K562 (cell line): ENCODE data around the gene IL17RA. TPM values are rescaled to one million over a fixed set of nuclear protein-coding genes. Genes with fewer than 3 reads are reported as not detected.

Source experiments
- ATAC-seq: fragments of 200-7000 bp; cut with Tn5 transposase; 3 replicates; pipeline ENCODE4 v1.9.1; 2020; ENCODE audit warnings: moderate library complexity
- BruUV-seq: library from RNA; stranded (reverse); fragments of 400-500 nt; replicated peaks from 2 replicates; lab custom pipeline; 2021; lab: Mats Ljungman, UMichigan
- CTCF ChIA-PET: fragments of 300-600 bp; formaldehyde crosslinking; extraction: SDS; loops from one replicate; lab custom pipeline; 2021; ENCODE audit warnings: low intra/inter-chr PET ratio; lab: Yijun Ruan, JAX
- POLR2A ChIA-PET: fragments of 300-600, 350-650 bp; sonication (Branson Sonifier 250); formaldehyde crosslinking; extraction: SDS; loops from one replicate; lab custom pipeline; 2021; ENCODE audit warnings: antibody characterized with exemption, inconsistent platforms; lab: Yijun Ruan, JAX
- DNase-seq, 4 experiments: peaks; one replicate each; pipeline versions ENCODE4 v3.0.0 to v3.0.0-alpha.2; 2011 to 2018; ENCODE audit warnings: low spot score in 3 of 4, mixed read lengths in 3 of 4; ENCODE audit errors: extremely low read depth in 1 of 4
- FAIRE-seq: peaks from 2 replicates; lab custom pipeline; 2011; peaks lifted over from hg19 to GRCh38; lab: Jason Lieb, UNC
- H2AFZ ChIP-seq: 2 replicates; pipeline ENCODE4 v1.6.0; 2011; ENCODE audit warnings: low read depth, low read length, control low read depth, inconsistent platforms
- H3K27ac ChIP-seq: fragments of 200-600 bp; 3 replicates; pipeline ENCODE4 v1.8.0; 2011; ENCODE audit warnings: low read depth, mild to moderate bottlenecking, control low read depth, inconsistent platforms, low read length, moderate library complexity, mixed read lengths; ENCODE audit errors: extremely low read depth
- H3K27me3 ChIP-seq, 2 experiments: fragments of 300-600 bp in 1 of 2; 2 replicates in 1 of 2; 3 replicates in 1 of 2; pipeline versions ENCODE4 v1.6.0 to v1.8.0; 2011; ENCODE audit warnings: inconsistent platforms in 2 of 2, low read length in 2 of 2, mild to moderate bottlenecking in 1 of 2, mixed read lengths in 1 of 2, moderate library complexity in 1 of 2; ENCODE audit not compliant: control insufficient read depth in 2 of 2, insufficient read depth in 2 of 2
- H3K36me3 ChIP-seq: fragments of 300-600 bp; 3 replicates; pipeline ENCODE4 v1.8.0; 2011; ENCODE audit warnings: mild to moderate bottlenecking, low read length, inconsistent platforms; ENCODE audit not compliant: control insufficient read depth, insufficient read depth
- H3K4me1 ChIP-seq, 2 experiments: fragments of 200-600 bp in 1 of 2; replicated peaks in 1 of 2; 2 replicates in 1 of 2; 3 replicates in 1 of 2; pipeline versions ENCODE4 v1.5.1 to v1.8.0; 2011; ENCODE audit warnings: inconsistent platforms in 2 of 2, low read length in 2 of 2, mild to moderate bottlenecking in 1 of 2, mixed read lengths in 1 of 2, moderate library complexity in 1 of 2; ENCODE audit not compliant: control insufficient read depth in 2 of 2, insufficient read depth in 2 of 2
- H3K4me2 ChIP-seq: 2 replicates; pipeline ENCODE4 v1.6.1; 2011; ENCODE audit warnings: low read length, control low read depth, inconsistent platforms, mixed read lengths; ENCODE audit not compliant: insufficient read depth
- H3K4me3 ChIP-seq: fragments of 200-600 bp; sonication (generic), shearing (Covaris generic); 2 replicates; pipeline ENCODE4 v1.5.1; 2016; ENCODE audit warnings: control low read depth, inconsistent platforms
- H3K79me2 ChIP-seq: fragments of 200-600 bp; 3 replicates; pipeline ENCODE4 v1.8.0; 2011; ENCODE audit warnings: low read length, inconsistent platforms; ENCODE audit not compliant: control insufficient read depth, insufficient read depth
- H3K9ac ChIP-seq, 2 experiments: 2 replicates each; pipeline versions ENCODE4 v1.6.0 to v1.6.1; 2011; ENCODE audit warnings: low read depth in 2 of 2, low read length in 2 of 2, control low read depth in 1 of 2, inconsistent platforms in 1 of 2, mild to moderate bottlenecking in 1 of 2, mixed read lengths in 1 of 2; ENCODE audit not compliant: insufficient read depth in 1 of 2
- H3K9me1 ChIP-seq: one replicate; pipeline ENCODE4 v1.6.0; 2011; ENCODE audit warnings: inconsistent platforms, mild to moderate bottlenecking, low read length, moderate library complexity; ENCODE audit not compliant: control insufficient read depth, insufficient read depth
- H3K9me3 ChIP-seq: replicated peaks from 2 replicates; pipeline ENCODE4 v1.5.1; 2011; ENCODE audit warnings: low read depth, low read length, inconsistent platforms; ENCODE audit not compliant: control insufficient read depth, insufficient read depth
- H4K20me1 ChIP-seq: replicated peaks from 2 replicates; pipeline ENCODE4 v1.6.1; 2011; ENCODE audit warnings: low read length, inconsistent platforms, mixed read lengths; ENCODE audit not compliant: control insufficient read depth, insufficient read depth
- ARNT ChIP-seq, 2 experiments: fragments of 450-650 bp; IDR thresholded peaks; 2 replicates each; pipeline ENCODE4 v1.6.1; 2016; ENCODE audit warnings: mild to moderate bottlenecking in 1 of 2
- CUX1 ChIP-seq: fragments of 200-800 bp; sonication (Bioruptor generic); IDR thresholded peaks from 2 replicates; pipeline ENCODE4 v1.6.1; 2016; ENCODE audit warnings: missing genetic modification characterization, missing compliant biosample characterization
- HDAC2 ChIP-seq: fragments of 450-650 bp; IDR thresholded peaks from 2 replicates; pipeline ENCODE4 v1.6.1; 2016; ENCODE audit warnings: mild to moderate bottlenecking
- NR4A1 ChIP-seq, 2 experiments: fragments of 250-450 bp in 1 of 2; fragments of 450-650 bp in 1 of 2; sonication (Bioruptor Pico) in 1 of 2; IDR thresholded peaks; 2 replicates each; pipeline versions ENCODE4 v1.4.0 to v1.6.1; 2016 to 2020; ENCODE audit warnings: mild to moderate bottlenecking in 2 of 2, missing compliant biosample characterization in 1 of 2, missing genetic modification characterization in 1 of 2, moderate library complexity in 1 of 2
- WGBS: fragments of 100-300 bp; shearing (Covaris generic); methylation state at CpG from one replicate; pipeline ENCODE4 v1.1.6; 2016; ENCODE audit warnings: low coverage, mixed read lengths; ENCODE audit not compliant: insufficient coverage; ENCODE audit errors: missing lambda C conversion rate; 5-methylcytosine and 5-hydroxymethylcytosine counted together
- in situ Hi-C: fragments of 300-500 bp; cut with MboI; formaldehyde crosslinking; loops from 4 replicates; pipeline ENCODE4 v1.15.0; 2018; ENCODE audit warnings: inconsistent platforms, mixed read lengths
- intact Hi-C: fragments of 100-400 bp; cut with micrococcal nuclease; formaldehyde crosslinking; loops from 2 replicates; pipeline ENCODE4 v1.14.2; 2022
- polyA plus RNA-seq, 8 experiments: library from polyadenylated mRNA; depleted of rRNA in 4 of 8; stranded (reverse) in 5 of 8; unstranded in 3 of 8; fragments of >200 nt; fragmentation: Nextera tagmentation in 2 of 8; fragmentation: Illumina TruSeq in 1 of 8; extraction: Ambion mirVana in 2 of 8; extraction: Trizol in 1 of 8; gene quantifications; 2 replicates each; pipeline versions ENCODE4 v1.2.1 to v1.2.3, GENCODE V29; 2011 to 2014; ENCODE audit warnings: inconsistent platforms in 1 of 8, missing spikeins in 1 of 8
- total RNA-seq, 7 experiments: library from RNA; depleted of rRNA in 6 of 7; stranded (reverse); fragments of >200 nt in 6 of 7; fragmentation: Illumina TruSeq in 2 of 7; extraction: Trizol in 2 of 7; gene quantifications; 2 replicates each; pipeline versions ENCODE4 v1.2.1 to v1.2.3, GENCODE V29; 2011 to 2021; ENCODE audit warnings: low replicate concordance in 1 of 7
- TF ChIP-seq, protein P1 (sequence below): fragments of 150-350 bp; IDR thresholded peaks from 2 replicates; pipeline ENCODE4 v1.6.1; 2014; ENCODE audit warnings: low read depth, mild to moderate bottlenecking, low read length, borderline replicate concordance
- TF ChIP-seq, protein P2 (sequence below): fragments of 250-450 bp; sonication (Bioruptor Pico); IDR thresholded peaks from 2 replicates; pipeline ENCODE4 v1.4.0; 2020; ENCODE audit warnings: mild to moderate bottlenecking, moderate library complexity, borderline replicate concordance

Gene IL17RA
- total and polyA plus RNA-seq, 9 of the 15 experiments (the other 6 are each of a cell fraction or from before 2014, with no cell fraction given), result 0.17 to 11.8 (median 3.7) TPM

DNA sequence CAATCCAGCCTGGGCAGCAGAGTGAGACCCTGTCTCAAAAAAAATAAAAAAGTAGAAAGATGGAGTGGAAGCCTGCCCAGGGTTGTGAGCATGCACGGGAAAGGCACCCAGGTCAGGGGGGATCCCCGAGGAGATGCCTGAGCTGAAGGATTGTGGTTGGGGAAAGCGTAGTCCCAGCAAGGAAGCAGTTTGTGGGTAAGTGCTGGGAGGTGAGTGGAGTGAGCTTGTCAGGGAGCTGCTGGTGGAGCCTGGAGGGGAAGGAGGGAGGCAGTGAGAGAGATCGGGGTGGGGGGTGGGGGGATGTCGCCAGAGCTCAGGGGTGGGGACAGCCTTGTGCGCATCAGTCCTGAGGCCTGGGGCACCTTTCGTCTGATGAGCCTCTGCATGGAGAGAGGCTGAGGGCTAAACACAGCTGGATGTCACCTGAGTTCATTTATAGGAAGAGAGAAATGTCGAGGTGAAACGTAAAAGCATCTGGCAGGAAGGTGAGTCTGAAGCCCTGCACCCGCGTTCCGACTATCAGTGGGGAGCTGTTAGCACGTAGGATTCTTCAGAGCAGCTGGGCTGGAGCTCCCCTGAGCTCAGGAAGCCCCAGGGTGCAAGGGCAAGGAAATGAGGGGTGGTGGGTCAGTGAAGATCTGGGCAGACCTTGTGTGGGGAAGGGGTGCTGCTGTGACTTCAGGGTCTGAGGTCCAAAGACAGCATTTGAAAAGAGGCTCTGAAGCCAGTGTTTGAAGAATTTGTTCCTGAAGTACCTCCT, 26.2 kb downstream of the IL17RA start (continued):
- TF ChIP-seq CUX1 (CRISPR knock-in tag), result no peak
- TF ChIP-seq, all 486 proteins: peak for 0

GRCh38 chr22:17112491-17113042, 27.8 kb downstream of the IL17RA start:
- Histone ChIP-seq H3K9me1 (no peaks in the 10 kb centered on the region), H3K79me2 (no peaks in the 10 kb centered on the region), H3K4me1 (peaks cover 0 to 4% of the 10 kb centered on the region in 2 experiments; a peak in 1 of 5 replicates), H3K9ac (no peak overlapping the region), H3K4me2 (no peak overlapping the region), H2AFZ (no peak overlapping the region), H4K20me1 (peaks cover 14% of the 10 kb centered on the region), H3K27me3 (peaks cover 22 to 36% of the 10 kb centered on the region in 2 experiments), H3K27ac (no peak overlapping the region), H3K36me3 (peaks cover 10% of the 10 kb centered on the region; the same call in 1 of the 3 replicates), H3K4me3 (no peak overlapping the region), H3K9me3 (no peaks in the 10 kb centered on the region)
- DNase-seq (no peak), ATAC-seq (no peak), FAIRE-seq (no peak)
- in situ Hi-C loops (no loop called here), intact Hi-C loops (no loop called here)
- ChIA-PET POLR2A (interaction anchor here (0.5 to 0.6 kb wide), 2 partner anchors 21 to 137 kb away, joined by 3 to 4 read pairs; no protein-coding TSS in a partner anchor), CTCF (no interaction called here)
- 21% methylated on average over 9 of the region's 9 CpGs for WGBS
- no TSS peak for BruUV-seq
- TF ChIP-seq, protein P1, sequence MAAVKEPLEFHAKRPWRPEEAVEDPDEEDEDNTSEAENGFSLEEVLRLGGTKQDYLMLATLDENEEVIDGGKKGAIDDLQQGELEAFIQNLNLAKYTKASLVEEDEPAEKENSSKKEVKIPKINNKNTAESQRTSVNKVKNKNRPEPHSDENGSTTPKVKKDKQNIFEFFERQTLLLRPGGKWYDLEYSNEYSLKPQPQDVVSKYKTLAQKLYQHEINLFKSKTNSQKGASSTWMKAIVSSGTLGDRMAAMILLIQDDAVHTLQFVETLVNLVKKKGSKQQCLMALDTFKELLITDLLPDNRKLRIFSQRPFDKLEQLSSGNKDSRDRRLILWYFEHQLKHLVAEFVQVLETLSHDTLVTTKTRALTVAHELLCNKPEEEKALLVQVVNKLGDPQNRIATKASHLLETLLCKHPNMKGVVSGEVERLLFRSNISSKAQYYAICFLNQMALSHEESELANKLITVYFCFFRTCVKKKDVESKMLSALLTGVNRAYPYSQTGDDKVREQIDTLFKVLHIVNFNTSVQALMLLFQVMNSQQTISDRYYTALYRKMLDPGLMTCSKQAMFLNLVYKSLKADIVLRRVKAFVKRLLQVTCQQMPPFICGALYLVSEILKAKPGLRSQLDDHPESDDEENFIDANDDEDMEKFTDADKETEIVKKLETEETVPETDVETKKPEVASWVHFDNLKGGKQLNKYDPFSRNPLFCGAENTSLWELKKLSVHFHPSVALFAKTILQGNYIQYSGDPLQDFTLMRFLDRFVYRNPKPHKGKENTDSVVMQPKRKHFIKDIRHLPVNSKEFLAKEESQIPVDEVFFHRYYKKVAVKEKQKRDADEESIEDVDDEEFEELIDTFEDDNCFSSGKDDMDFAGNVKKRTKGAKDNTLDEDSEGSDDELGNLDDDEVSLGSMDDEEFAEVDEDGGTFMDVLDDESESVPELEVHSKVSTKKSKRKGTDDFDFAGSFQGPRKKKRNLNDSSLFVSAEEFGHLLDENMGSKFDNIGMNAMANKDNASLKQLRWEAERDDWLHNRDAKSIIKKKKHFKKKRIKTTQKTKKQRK, result no peak
- TF ChIP-seq NR4A1 (CRISPR knock-in tag; IDR thresholded peaks at IDR 0.05), result no peak
- no peak for TF ChIP-seq NR4A1 (tag; IDR thresholded peaks at IDR 0.05)
- no peak for TF ChIP-seq ARNT (IDR thresholded peaks at IDR 0.05)
- TF ChIP-seq, protein P2, sequence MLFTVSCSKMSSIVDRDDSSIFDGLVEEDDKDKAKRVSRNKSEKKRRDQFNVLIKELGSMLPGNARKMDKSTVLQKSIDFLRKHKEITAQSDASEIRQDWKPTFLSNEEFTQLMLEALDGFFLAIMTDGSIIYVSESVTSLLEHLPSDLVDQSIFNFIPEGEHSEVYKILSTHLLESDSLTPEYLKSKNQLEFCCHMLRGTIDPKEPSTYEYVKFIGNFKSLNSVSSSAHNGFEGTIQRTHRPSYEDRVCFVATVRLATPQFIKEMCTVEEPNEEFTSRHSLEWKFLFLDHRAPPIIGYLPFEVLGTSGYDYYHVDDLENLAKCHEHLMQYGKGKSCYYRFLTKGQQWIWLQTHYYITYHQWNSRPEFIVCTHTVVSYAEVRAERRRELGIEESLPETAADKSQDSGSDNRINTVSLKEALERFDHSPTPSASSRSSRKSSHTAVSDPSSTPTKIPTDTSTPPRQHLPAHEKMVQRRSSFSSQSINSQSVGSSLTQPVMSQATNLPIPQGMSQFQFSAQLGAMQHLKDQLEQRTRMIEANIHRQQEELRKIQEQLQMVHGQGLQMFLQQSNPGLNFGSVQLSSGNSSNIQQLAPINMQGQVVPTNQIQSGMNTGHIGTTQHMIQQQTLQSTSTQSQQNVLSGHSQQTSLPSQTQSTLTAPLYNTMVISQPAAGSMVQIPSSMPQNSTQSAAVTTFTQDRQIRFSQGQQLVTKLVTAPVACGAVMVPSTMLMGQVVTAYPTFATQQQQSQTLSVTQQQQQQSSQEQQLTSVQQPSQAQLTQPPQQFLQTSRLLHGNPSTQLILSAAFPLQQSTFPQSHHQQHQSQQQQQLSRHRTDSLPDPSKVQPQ (CRISPR knock-in tag), result no peak
- no peak for TF ChIP-seq HDAC2
